Measurements from ENCODE around the gene LIN54. TPM values are rescaled to one million over a fixed set of nuclear protein-coding genes. Genes with fewer than 3 reads are reported as not detected.

LIN54 gene
- total RNA-seq, 2 donors from 2014 or later: 14.5 to 18.1 TPM

DNA sequence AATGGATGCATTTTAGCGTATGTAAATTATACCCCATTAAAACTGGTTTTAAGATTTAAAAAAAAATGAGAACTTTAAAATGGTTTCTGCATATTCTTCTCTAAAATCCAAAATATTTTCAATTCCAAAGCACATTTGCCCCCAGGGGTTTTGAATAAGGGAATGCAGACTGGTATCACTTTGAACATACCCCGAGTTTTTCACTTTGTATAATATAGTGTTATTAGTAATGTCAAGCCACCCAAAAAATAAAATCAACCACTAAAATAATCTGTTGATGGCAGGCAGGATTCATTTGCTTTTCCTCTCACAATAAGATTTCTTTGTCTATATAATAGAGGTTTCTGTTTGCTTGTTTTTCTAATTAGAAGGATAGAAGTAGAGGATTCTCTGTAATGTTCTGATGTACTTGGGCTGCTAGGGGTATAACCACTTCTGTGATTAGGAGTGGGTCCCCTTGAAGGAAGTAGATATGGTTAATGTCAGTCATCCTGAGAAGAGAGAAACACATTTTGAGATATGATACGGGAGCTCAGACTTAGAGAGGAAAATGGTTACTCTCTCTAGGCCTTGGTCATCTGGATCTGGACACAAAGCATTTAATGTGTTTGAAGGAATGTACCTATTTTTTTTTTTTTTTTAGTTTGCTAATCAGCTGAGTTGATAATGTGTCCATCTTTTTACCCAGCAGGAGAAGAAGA, 9.3 kb upstream of the LIN54 start:
- Histone ChIP-seq H3K9ac (ENCODE audit: extremely low read depth, low read length, poor library complexity, severe bottlenecking) (no peak overlapping the region), H3K27me3 (ENCODE audit: control insufficient read depth, insufficient read depth, low read length, poor library complexity, severe bottlenecking) (no peaks in the 10 kb centered on the region), H3K9me3 (ENCODE audit: control insufficient read depth, low read length) (peaks cover 14% of the 10 kb centered on the region), H3K4me1 (ENCODE audit: control insufficient read depth, insufficient read depth, low read length) (no peaks in the 10 kb centered on the region), H3K36me3 (ENCODE audit: control insufficient read depth, insufficient read depth, low read length) (no peaks in the 10 kb centered on the region), H3K4me3 (ENCODE audit: low read length) (no peak overlapping the region), H3K27ac (ENCODE audit: low read depth, low read length) (no peak overlapping the region)
- Mint-ChIP-seq H3K27ac (no peak overlapping the region), H3K36me3 (ENCODE audit: low read depth) (no peaks in the 10 kb centered on the region), H3K9me3 (peaks cover 17% of the 10 kb centered on the region), H3K4me1 (no peaks in the 10 kb centered on the region), H3K27me3 (ENCODE audit: insufficient read depth) (peaks cover 2% of the 10 kb centered on the region), H3K4me3 (no peak overlapping the region)
- TF ChIP-seq, protein P1, sequence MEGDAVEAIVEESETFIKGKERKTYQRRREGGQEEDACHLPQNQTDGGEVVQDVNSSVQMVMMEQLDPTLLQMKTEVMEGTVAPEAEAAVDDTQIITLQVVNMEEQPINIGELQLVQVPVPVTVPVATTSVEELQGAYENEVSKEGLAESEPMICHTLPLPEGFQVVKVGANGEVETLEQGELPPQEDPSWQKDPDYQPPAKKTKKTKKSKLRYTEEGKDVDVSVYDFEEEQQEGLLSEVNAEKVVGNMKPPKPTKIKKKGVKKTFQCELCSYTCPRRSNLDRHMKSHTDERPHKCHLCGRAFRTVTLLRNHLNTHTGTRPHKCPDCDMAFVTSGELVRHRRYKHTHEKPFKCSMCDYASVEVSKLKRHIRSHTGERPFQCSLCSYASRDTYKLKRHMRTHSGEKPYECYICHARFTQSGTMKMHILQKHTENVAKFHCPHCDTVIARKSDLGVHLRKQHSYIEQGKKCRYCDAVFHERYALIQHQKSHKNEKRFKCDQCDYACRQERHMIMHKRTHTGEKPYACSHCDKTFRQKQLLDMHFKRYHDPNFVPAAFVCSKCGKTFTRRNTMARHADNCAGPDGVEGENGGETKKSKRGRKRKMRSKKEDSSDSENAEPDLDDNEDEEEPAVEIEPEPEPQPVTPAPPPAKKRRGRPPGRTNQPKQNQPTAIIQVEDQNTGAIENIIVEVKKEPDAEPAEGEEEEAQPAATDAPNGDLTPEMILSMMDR (conservative IDR thresholded peaks at IDR 0.05): no peak
- WGBS, 2 experiments (ENCODE audit: insufficient coverage in 1 of 2, insufficient read length in 1 of 2): 78 to 97% methylated on average over 1 of the region's 3 CpGs
- DNase-seq: no peak

DNA sequence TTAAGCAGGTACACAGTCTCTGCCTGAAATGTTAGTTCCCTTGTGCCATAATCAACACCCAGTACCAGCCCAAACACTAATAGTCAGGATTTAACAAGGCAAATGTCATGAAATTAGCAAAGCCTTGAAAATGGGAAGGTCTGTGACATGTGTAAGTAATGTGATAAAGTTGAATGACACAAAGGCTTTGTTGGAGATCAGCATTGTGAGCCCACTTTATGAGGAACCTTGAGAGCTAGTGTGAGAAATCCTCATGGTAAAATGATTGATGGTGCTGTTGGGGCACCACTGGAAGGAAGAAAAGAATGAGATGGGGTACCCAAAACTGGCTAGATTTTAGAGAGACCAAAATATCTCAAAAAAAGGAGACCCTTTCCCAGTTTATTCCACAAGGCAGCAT, 3.3 kb upstream of the LIN54 start:
- H3K27me3 ChIP-seq (ENCODE audit: control insufficient read depth, insufficient read depth, low read length, poor library complexity, severe bottlenecking): no peaks in the 10 kb centered on the region
- no peak overlapping the region for H3K27ac ChIP-seq (ENCODE audit: low read depth, low read length)
- TF ChIP-seq, protein P1 (conservative IDR thresholded peaks at IDR 0.05): no peak
- H3K9me3 Mint-ChIP-seq: no peaks in the 10 kb centered on the region
- no peaks in the 10 kb centered on the region for H3K9me3 ChIP-seq (ENCODE audit: control insufficient read depth, low read length)
- peak overlapping the region; percentile 85 for H3K4me3 ChIP-seq (ENCODE audit: low read length)
- peak overlapping the region; percentile 87 for H3K4me3 Mint-ChIP-seq
- H3K27me3 Mint-ChIP-seq (ENCODE audit: insufficient read depth): peaks cover 12% of the 10 kb centered on the region
- DNase-seq: no peak
- H3K27ac Mint-ChIP-seq: peak overlapping the region; percentile 19
- H3K4me1 ChIP-seq (ENCODE audit: control insufficient read depth, insufficient read depth, low read length): peaks cover 4% of the 10 kb centered on the region
- peaks cover 29% of the 10 kb centered on the region for H3K4me1 Mint-ChIP-seq
- no peaks in the 10 kb centered on the region for H3K36me3 Mint-ChIP-seq (ENCODE audit: low read depth)
- no peaks in the 10 kb centered on the region for H3K36me3 ChIP-seq (ENCODE audit: control insufficient read depth, insufficient read depth, low read length)
- H3K9ac ChIP-seq (ENCODE audit: extremely low read depth, low read length, poor library complexity, severe bottlenecking): peak overlapping the region; percentile 75

DNA sequence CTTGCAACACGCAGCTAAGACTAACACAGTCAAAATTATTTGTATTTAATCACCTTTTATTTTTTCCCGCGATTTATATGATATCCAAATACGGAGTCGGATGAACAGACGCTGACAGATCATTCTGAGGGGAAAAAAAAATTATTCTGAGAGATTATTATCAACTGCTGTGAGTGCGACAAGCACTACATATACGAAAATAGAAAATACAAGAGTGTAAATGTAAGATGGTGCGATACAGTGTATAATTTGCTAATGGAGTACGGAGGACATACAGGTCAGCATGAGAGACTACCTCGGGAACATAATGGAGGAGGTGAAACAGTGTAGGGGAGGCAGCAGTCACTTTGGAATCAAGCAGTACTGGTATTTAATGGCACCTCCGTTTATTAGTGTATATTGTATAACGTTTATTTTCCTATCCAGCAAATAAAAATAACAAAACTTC, 2.8 kb upstream of the LIN54 start:
- Histone ChIP-seq H3K9ac (ENCODE audit: extremely low read depth, low read length, poor library complexity, severe bottlenecking) (peak overlapping the region; percentile 75), H3K9me3 (ENCODE audit: control insufficient read depth, low read length) (no peaks in the 10 kb centered on the region), H3K4me3 (ENCODE audit: low read length) (peak overlapping the region; percentile 85), H3K36me3 (ENCODE audit: control insufficient read depth, insufficient read depth, low read length) (no peaks in the 10 kb centered on the region), H3K4me1 (ENCODE audit: control insufficient read depth, insufficient read depth, low read length) (peaks cover 4% of the 10 kb centered on the region), H3K27ac (ENCODE audit: low read depth, low read length) (peak overlapping the region; percentile 64), H3K27me3 (ENCODE audit: control insufficient read depth, insufficient read depth, low read length, poor library complexity, severe bottlenecking) (no peaks in the 10 kb centered on the region)
- H3K36me3 Mint-ChIP-seq (ENCODE audit: low read depth): no peaks in the 10 kb centered on the region
- H3K27ac Mint-ChIP-seq: peak overlapping the region; percentile 91
- no peak for DNase-seq
- peaks cover 12% of the 10 kb centered on the region for H3K27me3 Mint-ChIP-seq (ENCODE audit: insufficient read depth)
- TF ChIP-seq, protein P1 (conservative IDR thresholded peaks at IDR 0.05): no peak
- 46 to 70% methylated on average over 7 to 11 of the region's 13 CpGs for WGBS, 2 experiments (ENCODE audit: insufficient coverage in 1 of 2, insufficient read length in 1 of 2)
- peak overlapping the region; percentile 87 for H3K4me3 Mint-ChIP-seq
- peaks cover 29% of the 10 kb centered on the region for H3K4me1 Mint-ChIP-seq
- H3K9me3 Mint-ChIP-seq: no peaks in the 10 kb centered on the region

Measured in endodermal cell (in vitro differentiated cells).